ENCODE data around the gene ADAM17. TPM values are rescaled to one million over a fixed set of nuclear protein-coding genes. Genes with fewer than 3 reads are reported as not detected.
"Not testable (repeated sequence)": the region's sequence is repeated elsewhere in the genome, so short reads cannot be mapped to it uniquely, and the experiment has no call there.

The ADAM17 gene
- total and polyA plus RNA-seq, 10 of the 15 experiments (the other 5 are each of a cell fraction or from before 2014, with no cell fraction given) = 2.3 to 18.5 (median 13.4) TPM

GRCh38 chr2:9586465-9586864 is 30.8 kb upstream of the ADAM17 start:
- H3K27me3 ChIP-seq (replicated peaks in 1 of 2; ENCODE audit: control insufficient read depth in 2 of 2, insufficient read depth in 2 of 2, low read length in 1 of 2) = no peaks in the 10 kb centered on the region
- H3K4me2 ChIP-seq (ENCODE audit: control insufficient read depth, insufficient read depth) = no peak overlapping the region
- POLR2A ChIA-PET = no interaction called here
- FAIRE-seq (no peak), ATAC-seq (no peak), DNase-seq (ENCODE audit: low read depth, low spot score) (no peak)
- 81% methylated on average over 3 of the region's 3 CpGs for WGBS (ENCODE audit: insufficient coverage, insufficient replicate concordance, low lambda C conversion rate, missing lambda C conversion rate)
- no peaks in the 10 kb centered on the region for H3K4me1 ChIP-seq (ENCODE audit: control insufficient read depth, insufficient read depth, low read length)
- no TSS peak for BruUV-seq (replicated peaks)
- in situ Hi-C loops (cut with MboI) (no loop called here), intact Hi-C loops (cut with micrococcal nuclease; ENCODE audit: unreplicated experiment) (no loop called here)
- H4K20me1 ChIP-seq (ENCODE audit: control insufficient read depth, insufficient read depth) = no peaks in the 10 kb centered on the region
- TF ChIP-seq BHLHE40 (IDR thresholded peaks at IDR 0.05; ENCODE audit: borderline replicate concordance in 1 of 2, low read depth in 2 of 2, low read length in 1 of 2) (no peak), GATAD2B (conservative IDR thresholded peaks at IDR 0.05; ENCODE audit: low read depth) (no peak)
- no peak overlapping the region for H3K9ac ChIP-seq (ENCODE audit: control insufficient read depth, insufficient read depth, low read length)
- no peak overlapping the region for H2AFZ ChIP-seq (ENCODE audit: control insufficient read depth, low read depth, low read length)
- CTCF ChIA-PET = interaction anchor here (1.0 to 1.6 kb wide), 3 partner anchors 10 to 44 kb away, joined by 4 to 7 read pairs (median 6); partner anchors contain the start of gene YWHAQ
- H3K36me3 ChIP-seq (ENCODE audit: control insufficient read depth in 2 of 2, insufficient read depth in 2 of 2, low read length in 1 of 2) = peaks cover 2 to 26% of the 10 kb centered on the region in 2 experiments
- peaks cover under 1% of the 10 kb centered on the region; the same call in 1 of the 2 replicates for H3K79me2 ChIP-seq (ENCODE audit: control insufficient read depth, insufficient read depth, low read length)
- H3K27ac ChIP-seq (ENCODE audit: control insufficient read depth, insufficient read depth) = no peak overlapping the region
- RAD21 ChIA-PET (ENCODE audit: unreplicated experiment) = no interaction called here
- H3K9me3 ChIP-seq (replicated peaks; ENCODE audit: control insufficient read depth, insufficient read depth, low read length) = no peaks in the 10 kb centered on the region
- SMC1A ChIA-PET (ENCODE audit: uncharacterized antibody, unreplicated experiment) = interaction anchor here (0.9 to 1.5 kb wide), 3 partner anchors 10 to 16 kb away, joined by 3 to 5 read pairs (median 3); no protein-coding TSS in a partner anchor
- H3K4me3 ChIP-seq = no peak overlapping the region

- no peak for FAIRE-seq
- Histone ChIP-seq H3K9me3 (replicated peaks; ENCODE audit: control insufficient read depth, insufficient read depth, low read length) (no peaks in the 10 kb centered on the region), H3K4me1 (ENCODE audit: control insufficient read depth, insufficient read depth, low read length) (no peaks in the 10 kb centered on the region), H3K27me3 (replicated peaks in 1 of 2; ENCODE audit: control insufficient read depth in 2 of 2, insufficient read depth in 2 of 2, low read length in 1 of 2) (no peaks in the 10 kb centered on the region), H2AFZ (ENCODE audit: control insufficient read depth, low read depth, low read length) (no peak overlapping the region), H4K20me1 (ENCODE audit: control insufficient read depth, insufficient read depth) (no peaks in the 10 kb centered on the region), H3K36me3 (ENCODE audit: control insufficient read depth in 2 of 2, insufficient read depth in 2 of 2, low read length in 1 of 2) (peaks cover 2 to 23% of the 10 kb centered on the region in 2 experiments), H3K79me2 (ENCODE audit: control insufficient read depth, insufficient read depth, low read length) (no peaks in the 10 kb centered on the region), H3K9ac (ENCODE audit: control insufficient read depth, insufficient read depth, low read length) (no peak overlapping the region), H3K4me3 (no peak overlapping the region), H3K4me2 (ENCODE audit: control insufficient read depth, insufficient read depth) (no peak overlapping the region), H3K27ac (ENCODE audit: control insufficient read depth, insufficient read depth) (no peak overlapping the region)
- SMC1A ChIA-PET (ENCODE audit: uncharacterized antibody, unreplicated experiment) = interaction anchor here (1.2 kb wide), 1 partner anchor 11 kb away, joined by 3 read pairs; no protein-coding TSS in a partner anchor
- POLR2A ChIA-PET = no interaction called here
- no peak for TF ChIP-seq MEF2B (IDR thresholded peaks at IDR 0.05; ENCODE audit: partially characterized antibody, poor library complexity, severe bottlenecking)
- TF ChIP-seq RAD51 (IDR thresholded peaks at IDR 0.05) = no peak
- no peak for TF ChIP-seq PRDM15 (CRISPR knock-in tag; IDR thresholded peaks at IDR 0.05)
- TF ChIP-seq RAD21 (IDR thresholded peaks at IDR 0.05; ENCODE audit: insufficient read depth, low read depth, low read length) = no peak
- DNase-seq (ENCODE audit: low read depth, low spot score) = no peak
- ATAC-seq = no peak
- RAD21 ChIA-PET (ENCODE audit: unreplicated experiment) = no interaction called here
- CTCF ChIA-PET = interaction anchor here (0.6 kb wide), 1 partner anchor 398 kb away, joined by 3 read pairs; no protein-coding TSS in a partner anchor
- in situ Hi-C loops (cut with MboI) = no loop called here
- WGBS (ENCODE audit: insufficient coverage, insufficient replicate concordance, low lambda C conversion rate, missing lambda C conversion rate) = 97% methylated on average over 5 of the region's 5 CpGs
- intact Hi-C loops (cut with micrococcal nuclease; ENCODE audit: unreplicated experiment) = no loop called here
- no TSS peak for BruUV-seq (replicated peaks)
These were observed 29.9 kb upstream of the ADAM17 start for GRCh38 chr2:9585486-9585885.

- H3K79me2 ChIP-seq (ENCODE audit: control insufficient read depth, insufficient read depth, low read length); H3K4me2 ChIP-seq (ENCODE audit: control insufficient read depth, insufficient read depth); DNase-seq (ENCODE audit: low read depth, low spot score); H3K9ac ChIP-seq (ENCODE audit: control insufficient read depth, insufficient read depth, low read length); H3K27me3 ChIP-seq (replicated peaks in 1 of 2; ENCODE audit: control insufficient read depth in 2 of 2, insufficient read depth in 2 of 2, low read length in 1 of 2); H3K4me1 ChIP-seq (ENCODE audit: control insufficient read depth, insufficient read depth, low read length); BruUV-seq (replicated peaks); H4K20me1 ChIP-seq (ENCODE audit: control insufficient read depth, insufficient read depth); H3K4me3 ChIP-seq; RAD21 ChIA-PET (ENCODE audit: unreplicated experiment); H3K27ac ChIP-seq (ENCODE audit: control insufficient read depth, insufficient read depth); in situ Hi-C loops (cut with MboI); intact Hi-C loops (cut with micrococcal nuclease; ENCODE audit: unreplicated experiment); H3K9me3 ChIP-seq (replicated peaks; ENCODE audit: control insufficient read depth, insufficient read depth, low read length); FAIRE-seq; ATAC-seq; H2AFZ ChIP-seq (ENCODE audit: control insufficient read depth, low read depth, low read length): not testable (repeated sequence)
- POLR2A ChIA-PET = interaction anchor here (0.5 kb wide), 1 partner anchor 202 kb away, joined by 3 read pairs; no protein-coding TSS in a partner anchor
- CTCF ChIA-PET = interaction anchor here (0.6 kb wide), 1 partner anchor 398 kb away, joined by 3 read pairs; no protein-coding TSS in a partner anchor
- SMC1A ChIA-PET (ENCODE audit: uncharacterized antibody, unreplicated experiment) = interaction anchor here (1.2 kb wide), 1 partner anchor 10 kb away, joined by 3 read pairs; no protein-coding TSS in a partner anchor
- H3K36me3 ChIP-seq (ENCODE audit: control insufficient read depth in 2 of 2, insufficient read depth in 2 of 2, low read length in 1 of 2) = peaks cover 2 to 20% of the 10 kb centered on the region in 2 experiments; a peak in 3 of 4 replicates
These were observed 29.3 kb upstream of the ADAM17 start for GRCh38 chr2:9584902-9585301.

Data from GM12878 (cell line).